ENCODE data around the gene ARMCX2.

GRCh38 chrX:101659601-101660063 lies at the start of gene ARMCX2:
- TF ChIP-seq CTCF (IDR thresholded peaks at IDR 0.05) = no peak
- peak; percentile 60 to 66 for TF ChIP-seq POLR2A (IDR thresholded peaks at IDR 0.05)
